CD14-positive monocyte (primary cell): ENCODE results near the gene CBFB. TPM values are rescaled to one million over a fixed set of nuclear protein-coding genes. Genes with fewer than 3 reads are reported as not detected.

Source experiments
- DNase-seq, 3 donors: peaks; one replicate each; pipeline ENCODE4 v3.0.0-alpha.2; 2011 to 2022
- H2AFZ ChIP-seq: 2 replicates; pipeline ENCODE4 v1.6.0; 2012; ENCODE audit warnings: mild to moderate bottlenecking, low read depth, low read length, inconsistent platforms; ENCODE audit not compliant: insufficient read depth, poor library complexity, severe bottlenecking
- H3K27ac ChIP-seq, 2 donors: 1 replicate in 1 of 2; 2 replicates in 1 of 2; pipeline ENCODE4 v1.5.1; 2012 to 2013; ENCODE audit warnings: low read length in 2 of 2, control low read depth in 1 of 2, inconsistent platforms in 1 of 2, low read depth in 1 of 2, mild to moderate bottlenecking in 1 of 2
- H3K27me3 ChIP-seq, 2 donors: one replicate each; pipeline versions ENCODE4 v1.6.0 to v1.6.1; 2011 to 2013; ENCODE audit warnings: low read length in 2 of 2; ENCODE audit not compliant: control insufficient read depth in 2 of 2, insufficient read depth in 2 of 2
- H3K36me3 ChIP-seq, 2 donors: replicated peaks in 1 of 2; 1 replicate in 1 of 2; 2 replicates in 1 of 2; pipeline versions ENCODE4 v1.5.1 to v1.6.1; 2012 to 2013; ENCODE audit warnings: low read length in 2 of 2, control low read depth in 1 of 2, inconsistent platforms in 1 of 2, mild to moderate bottlenecking in 1 of 2; ENCODE audit not compliant: insufficient read depth in 2 of 2, control insufficient read depth in 1 of 2
- H3K4me1 ChIP-seq, 2 donors: 1 replicate in 1 of 2; 2 replicates in 1 of 2; pipeline versions ENCODE4 v1.5.1 to v1.6.1; 2012 to 2013; ENCODE audit warnings: low read length in 2 of 2, control low read depth in 1 of 2, inconsistent platforms in 1 of 2, mild to moderate bottlenecking in 1 of 2, moderate library complexity in 1 of 2; ENCODE audit not compliant: insufficient read depth in 2 of 2, control insufficient read depth in 1 of 2
- H3K4me2 ChIP-seq: replicated peaks from 2 replicates; pipeline ENCODE3; 2012; ENCODE audit warnings: low read length, moderate library complexity, mild to moderate bottlenecking; ENCODE audit not compliant: poor library complexity, severe bottlenecking; ENCODE audit errors: extremely low read depth
- H3K4me3 ChIP-seq, 3 experiments: fragments of 200-600 bp in 1 of 3; sonication (generic) in 1 of 3; replicated peaks in 1 of 3; 1 replicate in 2 of 3; 2 replicates in 1 of 3; pipeline ENCODE4 v1.5.1; 2011 to 2013; ENCODE audit warnings: low read length in 3 of 3, mild to moderate bottlenecking in 3 of 3, control low read depth in 2 of 3, low read depth in 2 of 3, inconsistent platforms in 1 of 3, moderate library complexity in 1 of 3
- H3K79me2 ChIP-seq: 2 replicates; pipeline ENCODE4 v1.6.0; 2012; ENCODE audit warnings: mild to moderate bottlenecking, control low read depth, inconsistent platforms, low read length, moderate library complexity; ENCODE audit not compliant: insufficient read depth
- H3K9ac ChIP-seq: 2 replicates; pipeline ENCODE4 v1.6.0; 2017; ENCODE audit warnings: low read length, mild to moderate bottlenecking; ENCODE audit not compliant: insufficient read depth, poor library complexity, severe bottlenecking
- H3K9me3 ChIP-seq, 2 donors: replicated peaks in 1 of 2; 1 replicate in 1 of 2; 2 replicates in 1 of 2; pipeline versions ENCODE4 v1.5.1 to v1.6.1; 2012 to 2013; ENCODE audit warnings: low read length in 2 of 2, control low read depth in 1 of 2; ENCODE audit not compliant: control insufficient read depth in 1 of 2, insufficient read depth in 1 of 2
- H4K20me1 ChIP-seq: 2 replicates; pipeline ENCODE4 v1.6.0; 2012; ENCODE audit warnings: mild to moderate bottlenecking, low read length, control low read depth, moderate library complexity; ENCODE audit not compliant: insufficient read depth
- H3K27ac Mint-ChIP-seq, 7 donors: one replicate each; pipeline ENCODE4 v1.8.0; 2020; ENCODE audit warnings: mild to moderate bottlenecking in 7 of 7, mixed read lengths in 7 of 7, moderate library complexity in 6 of 7, inconsistent platforms in 2 of 7
- H3K27me3 Mint-ChIP-seq, 3 donors: one replicate each; pipeline ENCODE4 v1.8.0; 2021 to 2022; ENCODE audit warnings: low read depth in 3 of 3, mild to moderate bottlenecking in 3 of 3, mixed read lengths in 3 of 3, moderate library complexity in 3 of 3, inconsistent platforms in 1 of 3
- H3K36me3 Mint-ChIP-seq, 2 donors: one replicate each; pipeline ENCODE4 v1.8.0; 2020; ENCODE audit warnings: mixed read lengths in 2 of 2, inconsistent platforms in 1 of 2, mild to moderate bottlenecking in 1 of 2
- H3K4me1 Mint-ChIP-seq: one replicate; pipeline ENCODE4 v1.8.0; 2020; ENCODE audit warnings: mild to moderate bottlenecking, mixed read lengths
- H3K4me3 Mint-ChIP-seq, 2 donors: one replicate each; pipeline ENCODE4 v1.8.0; 2020; ENCODE audit warnings: mild to moderate bottlenecking in 2 of 2, mixed read lengths in 2 of 2, moderate library complexity in 1 of 2
- H3K9me3 Mint-ChIP-seq, 7 donors: one replicate each; pipeline ENCODE4 v1.8.0; 2020 to 2022; ENCODE audit warnings: mixed read lengths in 7 of 7, mild to moderate bottlenecking in 6 of 7, moderate library complexity in 6 of 7, inconsistent platforms in 2 of 7
- CTCF ChIP-seq: fragments of 200-600 bp; IDR thresholded peaks from one replicate; pipeline ENCODE4 v1.8.0; 2022; ENCODE audit warnings: antibody characterized with exemption, mild to moderate bottlenecking
- WGBS: methylation state at CpG from one replicate; pipeline ENCODE4 v1.1.5; 2013; ENCODE audit warnings: missing lambda C conversion rate; ENCODE audit not compliant: insufficient coverage; 5-methylcytosine and 5-hydroxymethylcytosine counted together
- intact Hi-C, 2 donors: fragments of 100-400 bp; cut with micrococcal nuclease; formaldehyde crosslinking; loops; one replicate each; pipeline versions ENCODE4 v1.15.0 to v1.15.1; 2023
- polyA plus RNA-seq, 3 donors: library from polyadenylated mRNA; depleted of rRNA in 1 of 3; unstranded in 2 of 3; stranded (reverse) in 1 of 3; fragments of 300-500 nt in 2 of 3; fragments of >200 nt in 1 of 3; fragmentation: Illumina TruSeq in 2 of 3; gene quantifications; 1 replicate in 2 of 3; 2 replicates in 1 of 3; pipeline ENCODE4 v1.2.3, GENCODE V29; 2012 to 2021

Gene CBFB
- polyA plus RNA-seq, 3 donors, result 28.3 to 45.4 (median 29.5) TPM

DNA sequence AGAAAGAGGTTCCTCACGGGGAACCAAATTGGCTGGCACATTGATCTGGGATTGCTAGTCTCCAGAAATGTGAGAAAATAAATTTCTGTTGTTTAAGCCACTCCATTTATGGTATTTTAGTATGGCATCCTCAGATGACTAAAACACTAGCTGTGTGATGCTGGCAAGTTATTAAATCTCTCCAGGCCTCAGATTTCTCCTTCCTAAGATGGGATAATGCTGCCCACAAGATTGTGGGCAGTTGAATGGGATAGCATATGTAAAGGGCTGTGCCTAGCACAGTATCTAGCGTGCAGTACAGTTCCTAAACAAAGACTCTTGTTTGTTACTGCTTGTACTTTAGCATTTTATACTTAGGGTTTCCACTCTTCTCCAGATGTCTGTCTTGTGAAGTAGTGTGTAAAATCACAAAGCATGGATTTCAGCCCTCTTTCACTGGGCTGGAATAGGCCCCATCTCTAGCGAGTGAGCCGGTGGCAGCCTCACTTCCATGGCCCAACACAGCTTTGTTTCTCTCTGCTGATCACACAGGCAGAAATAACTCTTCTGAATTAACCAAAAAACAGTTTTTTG, 42.6 kb downstream of the CBFB start:
- Histone ChIP-seq H3K4me1 (no peaks in the 10 kb centered on the region), H3K4me3 (no peak overlapping the region), H3K36me3 (peaks cover 59 to 89% of the 10 kb centered on the region in 2 donors), H3K9me3 (no peaks in the 10 kb centered on the region), H2AFZ (no peak overlapping the region), H3K79me2 (peaks cover 1% of the 10 kb centered on the region), H4K20me1 (no peaks in the 10 kb centered on the region), H3K4me2 (no peak overlapping the region), H3K27me3 (no peaks in the 10 kb centered on the region), H3K27ac (no peak overlapping the region), H3K9ac (no peak overlapping the region)
- no peak overlapping the region for H3K4me3 Mint-ChIP-seq
- WGBS, result no CpG with 5 or more reads among the region's 4 CpGs
- no peak for DNase-seq
- intact Hi-C loops, result no loop called here
- no peaks in the 10 kb centered on the region for H3K27me3 Mint-ChIP-seq
- no peaks in the 10 kb centered on the region for H3K9me3 Mint-ChIP-seq
- no peak for TF ChIP-seq CTCF
- no peaks in the 10 kb centered on the region for H3K4me1 Mint-ChIP-seq
- H3K36me3 Mint-ChIP-seq, result peaks cover 49 to 74% of the 10 kb centered on the region in 2 donors
- H3K27ac Mint-ChIP-seq, result no peak overlapping the region

DNA sequence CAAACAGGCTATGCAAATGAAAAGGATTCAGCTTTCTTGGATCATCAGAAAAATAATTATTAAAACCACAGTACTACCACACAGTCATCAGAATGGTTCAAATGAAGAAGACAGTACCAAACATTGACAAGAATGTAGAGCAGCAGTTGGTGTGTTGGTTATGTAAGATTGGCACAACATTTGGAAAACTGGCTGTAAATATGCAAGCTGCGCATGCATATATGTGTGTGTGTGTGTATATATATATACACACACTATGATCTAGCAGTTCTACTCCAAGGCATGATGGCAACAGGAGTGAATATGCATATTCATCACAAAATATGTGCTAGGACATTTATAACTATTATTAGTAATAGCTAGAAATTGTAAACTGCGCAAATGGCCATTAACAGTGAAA, 46.4 kb downstream of the CBFB start:
- no peak for TF ChIP-seq CTCF
- no peaks in the 10 kb centered on the region for H3K4me1 ChIP-seq
- H4K20me1 ChIP-seq, result peaks cover 7% of the 10 kb centered on the region
- H3K4me3 ChIP-seq, result no peak overlapping the region
- H2AFZ ChIP-seq, result no peak overlapping the region
- H3K79me2 ChIP-seq, result peaks cover 9% of the 10 kb centered on the region
- H3K36me3 Mint-ChIP-seq, result peaks cover 39 to 60% of the 10 kb centered on the region in 2 donors
- no peak overlapping the region for H3K4me2 ChIP-seq
- no peaks in the 10 kb centered on the region for H3K27me3 Mint-ChIP-seq
- H3K4me1 Mint-ChIP-seq, result no peaks in the 10 kb centered on the region
- H3K9me3 ChIP-seq, result no peaks in the 10 kb centered on the region
- H3K4me3 Mint-ChIP-seq, result no peak overlapping the region
- WGBS, result no CpG with 5 or more reads among the region's 2 CpGs
- no peaks in the 10 kb centered on the region for H3K27me3 ChIP-seq
- intact Hi-C loops, result no loop called here
- DNase-seq, result no peak
- no peak overlapping the region for H3K9ac ChIP-seq
- H3K36me3 ChIP-seq, result peaks cover 36 to 84% of the 10 kb centered on the region in 2 donors
- no peak overlapping the region for H3K27ac ChIP-seq
- peak overlapping the region in 1 of 7 donors; percentile 21 for H3K27ac Mint-ChIP-seq
- H3K9me3 Mint-ChIP-seq, result no peaks in the 10 kb centered on the region
